GM21381 (cell line): ENCODE measurements around the gene F7.

Source experiments
- ATAC-seq: cut with Tn5 transposase; IDR thresholded peaks from one replicate; pipeline ENCODE4 v1.9.1; 2021; ENCODE audit warnings: mild to moderate bottlenecking, moderate library complexity; ENCODE audit not compliant: unreplicated experiment

F7 gene

GRCh38 chr13:113116871-113117271 lies 11.3 kb downstream of the F7 start:
- no peak for ATAC-seq

DNA sequence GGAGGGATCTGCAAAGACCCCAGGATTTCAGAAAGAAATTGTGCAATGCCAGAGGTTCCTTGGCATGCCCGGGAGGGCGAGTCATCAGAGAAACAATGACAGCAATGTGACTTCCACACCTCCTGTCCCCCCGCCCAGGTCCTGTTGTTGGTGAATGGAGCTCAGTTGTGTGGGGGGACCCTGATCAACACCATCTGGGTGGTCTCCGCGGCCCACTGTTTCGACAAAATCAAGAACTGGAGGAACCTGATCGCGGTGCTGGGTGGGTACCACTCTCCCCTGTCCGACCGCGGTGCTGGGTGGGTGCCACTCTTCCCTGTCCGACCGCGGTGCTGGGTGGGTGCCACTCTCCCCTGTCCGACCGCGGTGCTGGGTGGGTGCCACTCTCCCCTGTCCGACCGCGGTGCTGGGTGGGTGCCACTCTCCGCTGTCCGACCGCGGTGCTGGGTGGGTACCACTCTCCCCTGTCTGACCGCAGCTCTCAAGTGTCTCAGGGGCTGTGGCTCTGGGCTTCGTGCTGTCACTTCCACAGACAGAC lies 11.8 kb downstream of the F7 start:
- no peak for ATAC-seq

DNA sequence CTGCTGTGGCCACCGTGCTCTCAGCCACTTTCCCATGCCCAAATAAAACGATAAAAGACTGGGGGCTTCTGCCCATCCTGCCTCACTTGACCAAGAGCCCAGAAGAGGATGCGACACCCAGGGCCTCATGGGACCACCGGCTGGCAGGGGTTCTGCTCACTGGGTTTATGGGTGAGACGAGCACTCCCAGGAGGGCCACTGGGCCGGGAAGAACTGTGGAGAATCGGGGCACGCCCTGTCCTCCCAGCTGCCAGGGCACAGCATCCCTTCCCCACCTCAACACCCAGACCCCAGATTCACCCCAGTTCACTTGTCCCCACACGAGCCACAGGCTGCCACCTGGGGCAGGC lies 12.3 kb downstream of the F7 start:
- no peak for ATAC-seq

- no peak for ATAC-seq
These were observed 12.8 kb downstream of the F7 start for GRCh38 chr13:113118261-113119021.

- ATAC-seq, result no peak
These were observed 13.7 kb downstream of the F7 start for GRCh38 chr13:113119166-113119821.

DNA sequence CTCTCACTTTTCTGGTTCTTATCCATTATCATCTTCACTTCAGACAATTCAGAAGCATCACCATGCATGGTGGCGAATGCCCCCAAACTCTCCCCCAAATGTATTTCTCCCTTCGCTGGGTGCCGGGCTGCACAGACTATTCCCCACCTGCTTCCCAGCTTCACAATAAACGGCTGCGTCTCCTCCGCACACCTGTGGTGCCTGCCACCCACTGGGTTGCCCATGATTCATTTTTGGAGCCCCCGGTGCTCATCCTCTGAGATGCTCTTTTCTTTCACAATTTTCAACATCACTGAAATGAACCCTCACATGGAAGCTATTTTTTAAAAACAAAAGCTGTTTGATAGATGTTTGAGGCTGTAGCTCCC lies 14.2 kb downstream of the F7 start:
- no peak for ATAC-seq

DNA sequence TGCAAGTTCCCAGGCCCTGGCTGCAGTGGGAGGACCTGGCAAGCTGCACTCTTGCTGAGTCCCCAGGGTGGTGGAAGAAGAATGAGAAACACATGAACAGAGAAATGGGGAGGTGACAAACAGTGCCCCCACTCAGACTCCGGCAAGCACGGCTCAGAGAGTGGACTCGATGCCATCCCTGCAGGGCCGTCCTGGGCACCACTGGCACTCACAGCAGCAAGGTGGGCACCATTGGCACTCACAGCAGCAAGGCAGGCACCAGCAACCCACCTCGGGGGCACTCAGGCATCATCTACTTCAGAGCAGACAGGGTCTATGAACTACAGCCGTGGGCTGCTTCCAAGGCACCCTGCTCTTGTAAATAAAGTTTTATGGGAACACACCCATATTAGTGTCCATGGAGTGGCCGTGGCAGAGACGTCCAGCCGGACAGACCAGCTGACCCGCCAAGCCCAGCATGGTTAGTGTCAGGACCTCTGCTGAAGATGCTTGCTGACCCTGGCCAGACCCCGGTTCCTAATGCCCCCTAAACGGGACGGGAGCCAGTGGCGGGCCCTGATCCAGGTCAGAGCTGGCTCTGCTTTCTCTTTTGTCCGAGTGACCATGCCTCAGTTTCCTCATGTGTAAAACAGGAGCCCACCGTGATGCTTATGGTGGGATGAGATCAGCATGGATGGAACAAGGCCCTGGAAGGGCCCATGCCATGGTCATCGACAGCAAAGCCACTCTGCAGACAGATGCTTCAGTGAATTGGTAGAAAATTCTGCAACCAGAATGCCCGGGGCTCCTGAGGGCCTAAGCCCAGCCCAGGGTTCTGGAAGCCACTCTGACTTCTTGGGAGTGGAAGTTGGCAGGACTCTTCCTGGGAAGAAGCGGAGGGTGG lies 14.9 kb downstream of the F7 start:
- ATAC-seq, result no peak

DNA sequence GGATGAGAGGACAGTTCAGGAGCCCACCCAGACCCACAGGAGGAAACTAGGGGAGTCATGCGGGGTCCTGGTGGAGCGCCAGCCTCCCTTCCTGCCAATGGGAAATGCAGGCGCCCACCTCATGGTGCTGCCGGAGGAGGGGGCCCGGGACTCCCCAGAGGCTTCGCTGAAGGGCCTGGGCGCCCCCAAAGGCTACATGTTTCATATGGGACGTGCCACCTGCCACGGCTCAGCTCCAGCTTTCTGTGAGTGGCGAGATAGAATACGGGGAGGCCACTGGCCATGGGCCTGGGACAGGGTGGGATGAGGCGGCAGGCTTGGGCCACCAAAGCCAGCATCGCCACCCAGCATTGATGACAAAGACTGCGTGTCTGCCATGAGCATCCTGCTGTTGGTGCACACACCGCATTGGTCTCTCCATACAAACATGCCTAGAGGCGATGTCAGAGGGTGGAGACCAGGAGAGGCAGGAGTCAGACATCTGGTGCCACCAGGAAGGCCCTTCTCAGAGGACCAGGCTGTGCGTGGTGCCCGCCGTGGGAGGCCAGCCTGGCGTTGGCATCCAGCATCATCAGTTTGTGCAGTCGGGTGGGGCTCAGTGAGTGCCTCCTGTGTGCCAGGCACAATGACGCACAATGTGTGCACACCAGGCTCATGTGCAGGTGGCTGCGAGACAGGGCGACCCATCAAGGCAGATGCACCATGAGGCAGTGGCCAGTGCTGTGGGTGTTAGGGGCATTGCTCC lies 15.8 kb downstream of the F7 start:
- ATAC-seq, result no peak

GRCh38 chr13:113121928-113122471 lies 16.4 kb downstream of the F7 start:
- no peak for ATAC-seq

DNA sequence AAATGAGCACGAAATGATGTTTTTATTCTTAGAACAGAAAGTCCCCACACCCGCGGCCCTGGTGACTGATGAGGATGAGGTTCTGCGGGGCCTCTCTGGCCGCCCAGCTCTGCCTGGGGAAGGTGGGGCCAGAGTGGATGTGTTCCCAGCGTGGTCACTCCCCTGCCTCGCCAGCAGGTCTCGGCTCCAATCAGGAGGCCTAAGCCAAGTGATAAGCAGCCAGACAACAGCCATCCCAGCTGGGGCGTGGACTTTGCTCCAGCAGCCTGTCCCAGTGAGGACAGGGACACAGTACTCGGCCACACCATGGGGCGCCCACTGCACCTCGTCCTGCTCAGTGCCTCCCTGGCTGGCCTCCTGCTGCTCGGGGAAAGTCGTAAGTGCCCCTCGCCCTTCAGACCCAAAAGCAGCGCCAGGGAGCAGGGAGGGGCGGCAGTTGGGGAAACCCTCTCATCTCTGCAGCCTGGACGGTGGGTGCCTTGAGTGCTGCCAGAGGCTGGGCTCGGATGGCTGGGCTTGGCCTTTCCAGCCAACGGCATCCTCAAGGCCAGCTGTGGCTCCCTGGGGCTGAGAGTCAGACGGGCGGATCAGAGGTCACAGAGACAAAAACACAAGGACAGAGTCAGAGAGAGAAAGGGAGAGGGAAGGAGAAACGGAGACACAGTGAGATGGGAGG lies 17.1 kb downstream of the F7 start, which contains the start of gene F10:
Gene F10 (plus strand): TSS at position 250 of the 676 bp plus-strand sequence. CDS start 57 bp downstream, at position 307.
- no peak for ATAC-seq

GRCh38 chr13:113123226-113124201 lies 17.9 kb downstream of the F7 start:
- no peak for ATAC-seq

GRCh38 chr13:113124211-113124970 lies 18.8 kb downstream of the F7 start:
- no peak for ATAC-seq

- ATAC-seq, result no peak
These were observed 20.1 kb downstream of the F7 start for GRCh38 chr13:113125506-113126264.

DNA sequence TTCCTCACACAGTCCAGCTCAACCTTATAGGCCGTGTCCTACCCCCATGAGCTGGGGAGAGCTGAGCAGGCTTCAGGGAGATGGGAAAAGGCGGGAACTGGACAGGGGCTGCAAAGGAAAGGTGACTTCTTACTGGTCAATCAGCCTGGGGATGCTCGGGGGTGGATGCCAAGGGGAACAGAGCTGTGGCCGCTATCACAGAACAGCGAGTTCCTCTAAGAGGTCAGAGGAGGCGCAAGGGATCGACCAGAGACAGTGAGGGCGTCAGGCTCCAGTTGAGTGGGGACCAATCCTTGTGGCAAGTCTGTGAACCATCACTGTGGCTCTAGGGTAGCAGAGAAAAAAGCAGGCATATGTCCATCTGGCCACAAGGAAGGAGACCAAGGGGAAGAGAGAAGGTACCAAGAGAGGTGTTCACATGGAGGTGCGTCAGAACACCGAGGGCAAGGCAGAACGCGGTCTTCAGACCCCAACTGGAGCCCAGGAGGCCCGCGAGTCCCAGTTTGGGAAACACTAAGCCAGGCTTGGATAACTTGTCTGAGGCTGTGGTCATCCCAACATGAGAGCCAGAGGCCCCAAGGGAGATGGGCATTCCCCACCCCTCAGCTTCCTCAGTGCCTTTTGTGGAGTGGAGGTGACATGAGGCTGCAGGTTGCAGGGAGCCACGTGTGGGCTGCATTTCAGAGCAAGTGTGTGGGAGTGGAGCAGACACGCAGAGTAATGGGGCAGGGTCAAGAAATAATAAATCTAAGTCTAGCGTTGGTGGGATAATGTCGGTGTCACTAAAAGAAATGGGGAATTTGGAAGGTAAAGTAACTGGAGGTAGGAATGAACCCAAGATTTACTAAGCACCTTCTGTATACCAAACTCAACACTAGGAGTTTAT lies 20.9 kb downstream of the F7 start:
- no peak for ATAC-seq

DNA sequence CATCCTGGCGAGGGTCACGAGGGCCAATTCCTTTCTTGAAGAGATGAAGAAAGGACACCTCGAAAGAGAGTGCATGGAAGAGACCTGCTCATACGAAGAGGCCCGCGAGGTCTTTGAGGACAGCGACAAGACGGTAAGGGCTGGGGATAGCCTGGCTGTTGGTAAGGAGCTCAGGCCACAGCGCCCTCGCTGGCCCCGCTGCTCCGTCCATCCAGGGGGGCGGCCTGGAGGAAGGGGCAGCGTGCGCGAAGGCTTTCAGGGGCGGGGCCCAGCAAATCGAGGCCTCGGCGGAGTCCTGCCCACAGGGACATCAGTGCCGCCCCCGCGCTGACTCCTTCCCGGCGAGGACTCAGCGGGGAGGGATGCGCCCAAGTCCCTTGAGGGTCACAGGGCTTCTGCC lies 23.9 kb downstream of the F7 start:
- no peak for ATAC-seq
